ENCODE results near the gene BCL11B.
A peak's percentile ranks its signal among the peaks of the same experiment; 100 is the strongest.

BCL11B gene

DNA sequence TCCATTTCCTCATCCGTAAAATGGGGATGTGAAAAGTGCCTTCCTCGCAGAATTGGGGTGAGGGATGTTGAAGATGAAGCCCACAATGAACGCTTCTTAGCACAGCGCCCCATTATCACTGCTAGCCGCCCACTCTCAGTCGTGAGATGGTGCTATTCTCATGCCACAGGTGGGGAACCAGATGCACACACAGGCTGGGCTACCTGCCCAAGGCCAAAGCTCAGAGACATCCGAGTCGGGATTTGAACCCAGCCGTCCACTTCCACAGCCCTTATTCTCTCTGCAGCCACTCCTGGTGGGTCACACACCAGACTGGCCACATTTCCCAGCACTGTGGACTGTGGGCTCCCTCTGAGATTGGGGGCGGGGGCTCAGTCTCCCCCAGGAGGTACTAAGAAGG is 55.8 kb downstream of the BCL11B start:
- DNase-seq, result no peak

DNA sequence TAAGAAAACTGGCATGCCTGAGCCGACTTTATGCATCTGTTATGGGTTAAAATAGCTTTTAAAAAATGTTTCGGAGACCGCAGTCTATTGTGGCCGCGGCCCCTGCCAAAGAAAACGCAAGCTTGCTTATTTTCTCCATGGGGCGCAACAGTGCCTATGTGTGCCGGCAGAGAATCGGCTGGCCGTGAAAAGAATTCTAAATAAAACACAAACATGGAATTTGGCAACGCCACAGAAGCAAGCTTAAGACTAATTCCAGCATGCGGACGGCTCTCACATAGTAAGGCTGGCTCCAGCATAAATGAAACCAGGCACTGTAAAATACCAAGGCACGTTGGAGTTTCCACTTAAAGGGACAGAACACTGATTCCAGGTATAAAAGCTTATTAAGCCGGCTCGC is 56.7 kb downstream of the BCL11B start:
- DNase-seq, result no peak

DNA sequence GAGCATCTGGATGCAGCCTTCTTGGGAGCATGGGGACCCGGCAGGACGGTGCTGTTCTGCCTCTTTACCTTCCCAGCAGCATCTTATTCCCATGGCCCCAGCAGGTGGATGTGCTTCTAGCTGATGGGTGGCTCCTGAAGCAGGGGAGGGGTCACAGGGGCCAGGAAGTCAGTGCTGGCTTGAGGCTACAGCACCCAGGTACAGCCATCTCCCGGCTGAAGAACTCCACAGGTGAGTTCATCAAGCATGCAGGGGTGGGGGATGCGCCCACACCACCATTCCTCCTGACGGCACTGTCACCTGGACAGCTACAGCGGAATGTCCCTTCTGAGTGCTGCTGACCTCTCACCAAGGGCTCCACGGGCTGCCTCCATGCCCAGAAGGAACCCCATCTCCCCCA is 57.3 kb downstream of the BCL11B start:
- DNase-seq, result no peak

DNA sequence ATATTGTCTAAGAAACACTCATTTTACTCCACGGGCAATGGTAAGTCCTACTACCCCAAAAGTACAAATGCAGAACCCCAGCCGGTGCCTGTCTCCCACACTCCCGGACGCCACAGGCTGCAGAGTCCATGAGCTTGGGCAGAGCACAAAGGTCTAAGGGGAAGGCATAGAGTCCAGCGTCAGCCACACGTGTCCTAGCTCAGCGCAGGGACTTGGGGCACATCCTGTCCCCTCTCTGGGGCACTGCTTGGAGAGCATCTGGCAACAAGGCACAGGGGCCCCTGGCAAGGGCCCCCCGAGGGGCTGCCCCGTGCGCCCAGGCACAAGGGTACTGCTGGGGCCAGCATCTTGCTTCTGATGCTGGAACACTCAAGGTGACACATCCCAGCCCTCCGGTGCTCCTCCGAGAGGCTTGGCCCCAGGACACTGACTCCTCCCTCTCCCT is 58.4 kb downstream of the BCL11B start:
- no peak for DNase-seq

DNA sequence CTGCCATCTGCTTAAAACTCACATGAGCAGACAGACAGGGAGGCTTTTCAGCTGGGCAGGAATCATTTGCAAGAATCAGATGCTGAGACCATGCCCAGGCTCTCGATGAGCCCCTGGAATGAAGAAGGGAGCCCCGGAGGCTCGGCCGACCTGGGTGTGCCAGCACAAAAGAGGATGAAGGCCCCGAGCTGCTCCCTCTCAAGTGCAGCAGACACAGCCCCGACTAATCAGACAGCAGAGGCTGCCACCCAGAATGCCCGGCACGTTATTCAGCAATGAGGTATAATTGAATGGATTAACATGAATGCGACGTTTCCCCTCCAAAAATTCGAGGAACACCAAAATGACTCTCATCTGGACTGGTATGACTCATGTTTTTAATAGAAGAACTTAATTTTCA is 58.9 kb downstream of the BCL11B start:
- no peak for DNase-seq

DNA sequence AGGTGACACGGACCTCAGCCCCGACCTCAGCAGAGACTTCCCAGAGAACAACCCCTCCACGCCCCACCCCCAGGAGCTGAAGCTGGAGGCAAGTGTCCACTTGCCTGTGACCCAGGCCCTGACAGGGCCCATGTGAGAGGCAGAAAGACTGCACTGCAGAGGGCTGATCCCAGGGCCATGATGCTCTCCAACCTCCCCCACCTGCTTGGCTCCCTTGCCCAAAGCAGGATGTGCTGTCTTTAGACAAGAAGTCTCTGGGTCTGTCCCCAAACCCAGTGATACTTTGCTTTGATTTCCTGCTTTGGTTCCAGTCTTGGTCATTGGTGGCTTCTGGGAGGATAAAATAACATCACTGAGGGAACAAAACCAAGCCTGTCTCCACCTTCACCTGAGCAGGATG is 59.4 kb downstream of the BCL11B start:
- DNase-seq, result no peak

DNA sequence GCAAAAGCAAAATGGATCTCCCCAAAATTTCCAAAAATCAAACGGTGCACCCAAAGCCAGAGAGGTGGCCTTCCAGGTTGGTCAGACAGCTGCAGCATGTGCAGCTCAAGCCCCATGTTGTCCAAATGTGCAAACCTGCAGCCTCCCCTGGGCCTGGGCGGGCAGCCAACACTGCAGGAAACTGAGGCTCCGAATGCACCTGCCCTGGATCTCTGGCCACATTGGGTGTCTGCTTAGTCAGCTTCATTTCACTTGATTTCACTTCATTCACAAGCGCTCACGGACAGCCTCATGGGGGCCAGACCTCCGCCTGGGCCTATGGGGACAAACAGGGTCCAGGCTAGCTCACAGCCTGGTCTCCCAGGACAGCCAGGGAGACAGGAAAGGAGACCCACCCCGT is 59.8 kb downstream of the BCL11B start:
- DNase-seq, result no peak

DNA sequence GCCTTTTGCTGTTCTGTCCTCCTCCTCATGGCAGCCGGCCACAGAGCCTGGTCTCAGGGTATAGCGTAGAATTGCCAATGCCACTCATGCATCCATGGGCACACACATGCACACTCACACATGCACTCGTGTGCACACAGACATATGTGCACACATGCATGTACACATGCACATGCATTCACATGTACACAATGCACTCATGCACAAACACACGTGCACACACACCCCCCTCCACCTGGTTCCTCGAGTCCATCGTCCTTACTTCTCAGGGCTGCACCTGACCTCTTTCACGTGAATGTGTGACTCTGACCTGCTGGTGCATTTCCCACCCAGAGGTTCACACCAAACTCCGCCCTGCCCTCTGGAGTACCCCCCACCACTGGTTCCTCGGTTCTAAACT is 60.6 kb downstream of the BCL11B start:
- DNase-seq, result no peak

DNA sequence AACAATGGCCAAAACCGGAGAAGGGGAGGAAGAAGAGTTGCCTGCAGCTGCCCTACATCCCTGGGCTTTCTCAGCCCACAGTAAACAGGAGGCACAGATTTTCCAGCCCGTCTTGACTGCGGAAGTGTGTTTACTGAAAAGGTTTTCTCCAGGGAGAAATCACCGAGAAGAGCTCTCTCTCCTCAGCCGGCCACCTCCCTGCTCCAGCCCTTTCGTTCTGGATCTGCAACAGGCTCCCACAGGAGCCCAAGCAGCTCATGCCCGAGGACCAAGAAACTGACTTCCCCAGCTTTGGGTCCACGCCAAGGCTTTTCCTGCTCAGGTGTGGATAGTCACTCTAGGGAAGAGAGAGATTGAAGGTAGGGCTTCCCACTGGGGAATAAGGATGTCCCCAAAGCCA is 61.7 kb downstream of the BCL11B start:
- no peak for DNase-seq

DNA sequence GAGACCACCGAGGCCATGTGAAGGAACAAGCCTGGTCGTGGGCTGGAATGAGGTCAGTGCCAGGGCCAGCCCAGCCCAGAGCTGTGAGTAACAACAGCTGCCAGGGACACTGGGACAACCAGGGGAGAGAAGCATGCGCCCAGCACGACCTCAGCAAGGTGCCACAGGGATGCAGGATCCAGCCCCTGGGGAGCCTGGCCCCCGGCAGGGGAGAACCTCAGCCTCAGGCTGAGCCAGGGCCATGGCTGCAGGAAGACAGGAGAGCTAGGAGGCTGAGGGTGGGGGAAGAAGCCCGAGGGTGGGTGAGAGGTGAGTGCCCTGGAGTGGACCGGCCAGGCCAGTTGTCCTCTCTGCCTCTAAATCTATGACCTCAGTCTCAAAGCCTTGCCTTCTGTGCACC is 62.6 kb downstream of the BCL11B start:
- no peak for DNase-seq

DNA sequence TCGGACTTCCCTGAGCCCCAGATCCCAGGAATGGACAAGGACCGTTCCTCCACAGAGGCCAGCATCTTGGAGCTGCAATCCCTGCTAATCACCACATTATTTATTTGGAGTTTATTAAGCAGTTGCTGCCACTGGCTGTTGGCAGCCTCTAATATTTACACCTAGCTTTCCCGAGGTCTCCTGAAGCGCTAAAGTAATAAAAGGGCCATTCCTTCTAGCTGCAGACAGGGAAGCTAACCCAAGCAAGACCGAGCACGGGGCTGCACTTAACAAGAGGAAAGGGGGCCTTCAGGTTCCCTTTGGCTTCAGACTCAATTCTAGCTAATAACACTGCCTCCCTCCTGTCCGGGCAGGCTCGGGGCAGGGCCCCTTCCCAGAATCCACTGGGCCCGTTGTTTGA is 63.7 kb downstream of the BCL11B start:
- no peak for DNase-seq

DNA sequence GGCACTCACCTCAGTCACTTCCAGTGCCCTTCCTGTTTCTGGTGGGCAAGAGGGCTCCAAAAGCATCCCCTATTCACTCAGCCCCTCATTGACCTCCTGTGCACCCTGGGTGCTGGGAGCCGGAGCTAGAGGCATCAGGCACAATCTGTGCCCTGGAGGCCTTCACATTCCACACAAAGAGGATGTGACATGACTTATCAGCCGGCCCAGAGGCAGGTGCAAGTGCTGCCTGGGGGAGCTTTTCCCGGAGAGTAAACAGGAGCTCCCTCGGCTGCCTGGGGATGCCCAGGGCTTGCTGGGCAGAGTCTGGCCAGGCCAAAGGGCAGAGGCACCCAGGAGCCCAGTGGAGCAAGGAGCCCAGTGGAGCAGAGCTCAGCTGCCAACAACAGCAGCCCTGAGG is 64.5 kb downstream of the BCL11B start:
- no peak for DNase-seq

DNA sequence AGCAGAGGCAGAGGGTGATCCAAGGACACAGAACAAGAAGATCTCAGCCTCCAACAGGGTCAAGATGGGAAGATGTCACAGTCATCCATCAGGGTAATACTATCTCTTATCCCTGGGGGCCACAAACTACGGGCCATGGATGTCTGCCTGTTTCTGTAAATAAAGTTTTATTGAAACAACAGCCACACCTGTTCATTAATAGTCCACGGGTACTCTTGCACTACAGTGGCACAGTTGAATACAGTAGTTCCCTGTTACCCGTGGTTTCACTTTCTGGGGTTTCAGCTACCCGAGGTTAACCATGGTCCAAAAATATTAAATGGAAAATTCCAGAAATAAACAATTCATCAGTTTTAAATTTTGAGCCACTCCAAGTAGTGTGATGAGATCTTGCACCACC is 65.9 kb downstream of the BCL11B start:
- no peak for DNase-seq

DNA sequence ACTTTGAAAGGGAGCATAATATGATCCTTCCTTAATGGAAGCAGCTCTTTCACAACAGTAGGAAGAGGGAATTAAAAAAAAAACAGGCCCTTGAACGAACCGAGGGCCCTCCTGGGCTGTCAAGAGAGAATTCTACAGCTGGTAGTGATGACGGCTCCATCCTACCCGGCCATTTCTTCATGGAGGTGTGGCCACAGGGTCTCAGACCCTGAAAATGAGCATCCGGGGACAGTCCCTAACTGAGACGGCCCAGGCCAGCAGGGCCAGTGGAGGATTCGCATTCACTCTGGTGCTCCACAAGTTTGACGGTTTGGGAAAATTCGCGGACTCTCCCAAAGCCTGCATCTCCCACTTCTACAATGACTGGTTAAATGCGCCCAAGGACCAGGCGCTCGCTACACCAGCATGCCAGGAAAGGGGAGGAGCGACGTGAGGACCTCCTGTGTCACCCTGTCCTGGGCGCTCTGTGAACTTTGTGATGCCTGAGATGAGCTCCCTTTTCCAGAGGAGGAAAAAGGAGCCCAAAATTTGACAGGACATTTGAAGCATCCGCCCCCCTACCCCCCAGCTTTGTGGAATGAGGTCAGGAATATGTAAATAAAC is 66.8 kb downstream of the BCL11B start:
- no peak for DNase-seq

DNA sequence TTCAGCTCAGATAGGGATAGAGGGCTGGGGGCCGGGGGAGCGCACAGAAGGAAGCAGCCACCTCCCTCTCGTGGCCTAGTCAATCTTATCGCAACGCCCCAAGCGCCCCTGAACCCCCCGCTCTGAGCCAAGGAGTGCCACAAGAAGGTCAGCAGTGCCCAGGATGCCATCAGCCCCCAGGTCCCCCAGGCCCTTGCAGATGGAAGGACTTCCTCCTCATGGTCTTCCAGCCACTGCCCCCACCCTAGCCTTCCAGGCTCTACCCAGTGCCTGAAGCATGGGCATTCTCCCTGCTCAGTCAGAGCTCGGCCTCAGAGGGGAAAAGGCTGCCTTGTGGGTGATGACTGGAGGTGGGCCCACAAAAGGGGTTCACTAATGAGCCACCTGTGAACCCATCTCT is 68.2 kb downstream of the BCL11B start:
- no peak for DNase-seq

DNA sequence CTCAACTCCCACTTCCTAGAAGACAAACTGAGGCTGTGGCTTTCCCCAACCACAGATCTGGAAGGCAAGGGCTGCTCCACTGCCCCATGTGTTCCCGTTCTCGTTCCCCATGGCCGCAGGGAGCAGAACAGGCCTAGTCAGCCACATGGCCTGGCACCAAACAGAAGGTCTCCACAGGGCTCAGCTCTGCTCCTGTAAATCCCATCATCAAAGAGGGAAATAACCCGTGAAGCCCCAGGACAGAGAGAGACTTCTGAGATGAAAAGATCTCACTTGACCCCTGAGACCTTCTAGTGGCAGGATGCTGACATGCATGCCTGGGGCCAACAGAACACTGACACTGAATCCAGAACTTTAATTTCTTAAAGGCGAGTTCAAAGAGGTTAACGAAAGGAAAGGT is 68.9 kb downstream of the BCL11B start:
- DNase-seq, result no peak

DNA sequence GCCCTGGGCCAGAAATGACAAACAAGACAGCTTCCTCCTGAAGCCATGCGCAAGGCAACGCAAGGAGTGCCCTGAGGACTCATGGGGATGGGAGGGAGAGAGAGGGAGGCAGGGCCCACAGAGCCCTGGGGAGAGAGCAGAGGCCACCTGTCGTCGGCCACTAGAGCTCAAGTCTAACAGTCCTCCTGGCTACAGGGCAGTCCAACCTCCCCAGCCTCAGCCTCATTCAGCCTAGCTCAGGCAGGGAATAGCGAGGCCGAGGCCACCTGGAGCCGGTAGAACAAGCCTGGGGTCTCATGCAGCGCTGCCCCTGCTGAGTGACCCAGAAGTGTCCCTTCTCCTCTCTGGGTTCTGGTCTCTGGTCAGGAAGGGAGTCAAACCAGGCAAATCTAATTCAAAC is 69.5 kb downstream of the BCL11B start:
- no peak for DNase-seq

DNA sequence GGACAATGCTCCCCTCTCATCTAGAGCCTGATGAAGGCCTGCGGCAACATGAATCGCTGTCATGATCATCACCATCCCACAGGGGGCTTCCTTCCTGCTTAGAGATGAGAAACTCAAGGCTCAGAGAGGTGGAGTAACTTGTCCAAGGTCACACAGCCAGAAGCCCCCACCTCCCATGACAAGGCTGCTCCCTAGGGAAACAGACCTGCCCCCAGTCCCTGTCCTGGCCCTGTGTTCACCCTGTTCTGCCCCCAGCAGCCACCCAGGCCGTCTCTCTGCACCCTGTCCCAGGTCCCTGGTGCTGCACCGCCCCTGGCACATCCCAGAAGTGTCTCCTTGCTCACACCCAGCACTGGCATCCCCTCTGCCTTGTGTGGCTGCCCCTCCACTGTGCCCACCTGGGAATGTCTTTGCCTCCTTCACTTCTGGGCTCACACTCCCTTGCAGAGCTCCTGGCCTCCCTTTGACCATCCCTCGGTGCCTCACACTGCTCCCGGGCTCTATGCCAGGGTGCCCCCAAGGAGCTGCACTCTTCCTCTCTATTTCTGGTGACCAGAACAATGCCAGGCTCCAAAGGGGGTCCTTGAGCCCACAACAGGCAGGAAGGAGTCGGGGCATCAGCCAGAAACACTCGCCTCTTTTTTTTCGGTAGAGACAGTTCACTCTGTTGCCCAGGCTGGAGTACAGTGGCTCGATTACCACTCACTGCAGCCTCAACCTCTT is 70.5 kb downstream of the BCL11B start:
- peak; percentile 46 for DNase-seq

DNA sequence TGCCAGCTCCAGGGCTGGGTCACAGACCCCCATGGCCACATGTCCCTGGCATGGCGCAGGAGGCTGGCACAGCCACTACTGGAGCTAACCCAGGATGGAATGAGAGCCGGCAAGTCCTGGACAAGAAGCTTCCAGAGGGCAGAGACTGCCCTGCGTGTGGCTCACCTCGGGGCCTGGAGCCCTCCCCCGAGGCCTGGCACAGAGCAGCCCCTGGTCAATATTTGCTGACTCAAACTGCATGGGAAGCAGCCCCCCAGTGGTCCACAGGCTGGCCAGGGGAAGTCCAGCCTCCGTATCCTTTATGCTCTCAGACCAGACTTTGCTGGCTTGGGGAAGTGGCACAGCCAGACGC is 71.4 kb downstream of the BCL11B start:
- no peak for DNase-seq

DNA sequence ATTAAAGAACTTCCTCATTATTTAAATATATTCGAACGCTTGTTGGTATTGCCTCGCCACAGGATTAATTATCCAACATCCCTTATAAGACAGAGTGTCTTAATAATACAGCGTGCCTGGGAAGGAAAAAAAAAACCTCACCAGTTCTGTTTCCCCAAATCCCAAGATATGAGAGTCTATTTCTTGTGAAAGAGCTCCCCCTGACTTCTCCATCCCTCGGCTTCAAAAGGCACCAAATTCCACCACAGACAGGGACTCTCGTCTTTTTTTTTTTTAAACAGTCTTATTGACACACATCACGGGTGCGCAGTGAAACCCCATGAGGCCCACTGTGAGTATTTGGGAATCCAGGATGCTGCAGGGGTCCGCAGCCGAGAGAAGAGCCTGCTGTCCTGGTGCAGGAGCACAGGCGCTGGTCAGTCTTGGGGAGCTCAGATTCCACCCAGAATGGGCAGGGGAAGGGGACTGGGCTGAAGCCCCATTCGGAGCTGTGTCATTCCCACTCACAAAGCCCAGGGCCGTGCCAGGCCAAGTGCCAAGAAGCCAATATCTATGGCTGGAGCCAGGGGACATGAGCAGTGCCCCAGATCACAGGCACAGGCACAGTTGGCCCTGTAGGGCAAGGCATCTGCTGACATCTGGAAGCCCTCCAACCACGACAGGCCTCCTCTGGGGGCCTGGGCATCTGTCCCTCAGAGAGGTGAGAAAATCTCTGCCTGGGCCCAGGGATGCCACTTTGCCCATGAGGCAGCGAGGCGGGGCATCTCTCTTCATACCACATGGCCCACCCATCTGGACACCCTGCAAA is 71.9 kb downstream of the BCL11B start:
- DNase-seq, result no peak

DNA sequence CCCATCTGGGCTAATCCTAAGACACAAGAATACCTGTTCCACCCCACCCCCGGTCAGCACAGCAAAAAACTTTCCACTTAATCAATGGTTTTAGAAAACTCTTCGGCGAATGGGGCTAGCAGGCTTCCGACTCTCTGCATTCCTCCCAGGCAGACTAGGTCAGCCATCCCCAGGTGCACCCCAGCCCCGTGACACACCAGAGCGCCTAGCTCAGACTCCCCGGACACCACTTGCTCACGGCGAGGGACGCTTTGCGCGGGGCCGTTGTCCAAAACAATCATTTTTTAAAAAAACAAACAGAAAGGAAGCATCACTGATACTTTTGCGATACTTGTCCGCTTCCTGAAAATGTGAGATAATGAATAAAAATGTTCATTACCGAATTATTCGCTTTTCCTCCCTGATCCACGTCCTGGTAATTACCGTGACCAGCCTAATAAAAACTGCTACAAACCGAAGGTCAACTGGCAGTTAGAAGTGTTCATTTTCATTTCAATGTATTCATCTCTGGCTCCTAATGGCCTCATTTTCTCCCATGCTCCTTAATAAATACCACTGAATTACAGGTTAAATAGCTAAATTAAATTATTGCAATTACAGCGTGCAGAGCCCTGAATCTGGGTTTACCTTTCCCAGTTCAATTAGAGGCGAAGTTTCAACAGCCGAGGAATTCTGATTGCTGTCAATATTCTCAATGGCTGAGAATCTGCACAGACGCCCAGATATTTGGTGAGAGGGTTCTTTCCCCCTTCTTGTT is 73.1 kb downstream of the BCL11B start:
- DNase-seq, result no peak

DNA sequence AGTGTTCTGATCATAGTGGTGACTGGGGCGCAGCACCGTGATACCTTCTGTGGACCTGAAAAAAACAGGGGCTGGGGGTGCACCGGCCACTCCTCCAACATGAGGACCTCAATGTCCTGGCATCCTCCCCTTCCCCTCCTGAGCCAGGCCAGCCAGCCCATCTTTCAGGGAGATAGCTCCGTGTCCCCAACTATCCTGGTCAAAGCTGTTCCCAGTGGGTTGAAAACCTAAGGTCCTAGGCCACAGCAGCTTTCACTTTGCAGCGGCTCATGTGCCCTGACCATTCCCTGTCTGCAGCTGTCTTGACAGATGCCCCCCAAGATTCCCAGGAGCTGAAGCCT is 75.7 kb downstream of the BCL11B start:
- no peak for DNase-seq

DNA sequence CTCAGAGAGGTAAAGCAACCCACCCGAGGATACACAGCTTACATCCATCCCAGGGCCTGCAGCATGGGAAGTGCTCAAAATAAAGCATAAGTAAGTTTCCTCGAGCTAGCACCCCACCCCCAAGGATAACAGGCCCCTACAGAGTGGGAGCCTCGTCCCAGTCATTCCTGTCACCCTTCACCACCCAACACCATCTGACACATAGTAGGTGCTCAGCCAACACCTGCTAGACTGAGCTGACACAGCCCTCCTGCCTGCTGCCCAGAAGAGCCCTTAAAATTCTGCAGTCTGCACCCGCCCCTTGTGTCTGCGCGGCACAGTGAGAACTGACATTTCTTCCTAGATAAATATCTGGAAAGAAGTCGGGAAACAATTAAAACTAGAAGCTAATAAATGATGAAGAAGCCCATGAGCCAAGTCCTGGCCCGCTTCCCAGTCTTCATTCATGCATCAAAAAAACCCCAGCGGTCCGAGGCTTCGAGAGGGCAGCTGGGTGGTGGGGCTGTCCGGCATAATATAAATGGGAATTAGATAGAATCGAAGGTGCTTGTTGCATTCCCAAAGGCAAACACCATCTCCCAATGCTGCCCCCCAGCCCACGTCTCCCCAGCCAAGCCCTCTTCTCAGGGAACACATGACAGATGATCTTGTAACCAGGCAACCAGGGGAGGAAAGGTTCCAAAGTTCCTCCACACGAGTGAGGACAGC is 76.2 kb downstream of the BCL11B start:
- DNase-seq, result no peak

Measured in central memory CD4-positive, alpha-beta T cell (primary cell).